ENCODE measurements around the gene RPL36AL. TPM values are rescaled to one million over a fixed set of nuclear protein-coding genes. Genes with fewer than 3 reads are reported as not detected.

The RPL36AL gene
- total RNA-seq, 1 donor from 2014 or later: 194 TPM

GRCh38 chr14:49598485-49599300 is 21.7 kb downstream of the RPL36AL start, which contains the start of gene LRR1:
Gene LRR1 (plus strand): TSS chr14:49598940. CDS start chr14:49599021, 81 bp downstream.
- no peak for TF ChIP-seq EZH2 (IDR thresholded peaks at IDR 0.05; ENCODE audit: insufficient read depth, low read length)
- TF ChIP-seq, protein P1, sequence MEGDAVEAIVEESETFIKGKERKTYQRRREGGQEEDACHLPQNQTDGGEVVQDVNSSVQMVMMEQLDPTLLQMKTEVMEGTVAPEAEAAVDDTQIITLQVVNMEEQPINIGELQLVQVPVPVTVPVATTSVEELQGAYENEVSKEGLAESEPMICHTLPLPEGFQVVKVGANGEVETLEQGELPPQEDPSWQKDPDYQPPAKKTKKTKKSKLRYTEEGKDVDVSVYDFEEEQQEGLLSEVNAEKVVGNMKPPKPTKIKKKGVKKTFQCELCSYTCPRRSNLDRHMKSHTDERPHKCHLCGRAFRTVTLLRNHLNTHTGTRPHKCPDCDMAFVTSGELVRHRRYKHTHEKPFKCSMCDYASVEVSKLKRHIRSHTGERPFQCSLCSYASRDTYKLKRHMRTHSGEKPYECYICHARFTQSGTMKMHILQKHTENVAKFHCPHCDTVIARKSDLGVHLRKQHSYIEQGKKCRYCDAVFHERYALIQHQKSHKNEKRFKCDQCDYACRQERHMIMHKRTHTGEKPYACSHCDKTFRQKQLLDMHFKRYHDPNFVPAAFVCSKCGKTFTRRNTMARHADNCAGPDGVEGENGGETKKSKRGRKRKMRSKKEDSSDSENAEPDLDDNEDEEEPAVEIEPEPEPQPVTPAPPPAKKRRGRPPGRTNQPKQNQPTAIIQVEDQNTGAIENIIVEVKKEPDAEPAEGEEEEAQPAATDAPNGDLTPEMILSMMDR (IDR thresholded peaks at IDR 0.05; ENCODE audit: insufficient read depth, low read depth, low read length): no peak
- Histone ChIP-seq H3K4me3 (ENCODE audit: insufficient read depth, low read depth, low read length) (peak within 1 kb of the TSS; percentile 79), H3K27ac (ENCODE audit: low read depth, low read length) (peak within 1 kb of the TSS; percentile 98), H2AFZ (ENCODE audit: low read depth, low read length) (peak within 1 kb of the TSS; percentile 98), H3K9me3 (ENCODE audit: insufficient read depth, low read depth, low read length) (no peaks in the 10 kb centered on the region), H3K4me1 (ENCODE audit: insufficient read depth, low read length) (peaks cover 8% of the 10 kb centered on the region), H4K20me1 (ENCODE audit: insufficient read depth, low read length) (no peaks in the 10 kb centered on the region), H3K27me3 (ENCODE audit: insufficient read depth, low read length) (no peaks in the 10 kb centered on the region), H3K79me2 (ENCODE audit: insufficient read depth, low read length) (peaks cover 52% of the 10 kb centered on the region), H3K9ac (ENCODE audit: low read length) (peak within 1 kb of the TSS; percentile 98), H3K4me2 (ENCODE audit: low read length) (peak within 1 kb of the TSS; percentile 88), H3K36me3 (ENCODE audit: insufficient read depth, low read length) (peaks cover 6% of the 10 kb centered on the region)
- H3K4me1 Mint-ChIP-seq (ENCODE audit: low read depth, unreplicated experiment): peaks cover 5% of the 10 kb centered on the region
- peaks cover 2% of the 10 kb centered on the region for H3K36me3 Mint-ChIP-seq (ENCODE audit: low read depth, unreplicated experiment)
- DNase-seq (ENCODE audit: low read depth): peak; percentile 73
- no peaks in the 10 kb centered on the region for H3K27me3 Mint-ChIP-seq (ENCODE audit: low read depth, unreplicated experiment)
- peak within 1 kb of the TSS; percentile 99 for H3K4me3 Mint-ChIP-seq (ENCODE audit: unreplicated experiment)
- no peaks in the 10 kb centered on the region for H3K9me3 Mint-ChIP-seq (ENCODE audit: unreplicated experiment)
- no peak for FAIRE-seq
- H3K27ac Mint-ChIP-seq (ENCODE audit: unreplicated experiment): peak within 1 kb of the TSS; percentile 92

GRCh38 chr14:49598189-49598484 is 22.3 kb downstream of the RPL36AL start:
- no peaks in the 10 kb centered on the region for H3K27me3 Mint-ChIP-seq (ENCODE audit: low read depth, unreplicated experiment)
- Histone ChIP-seq H3K9me3 (ENCODE audit: insufficient read depth, low read depth, low read length) (no peaks in the 10 kb centered on the region), H2AFZ (ENCODE audit: low read depth, low read length) (peak overlapping the region; percentile 98), H3K27me3 (ENCODE audit: insufficient read depth, low read length) (no peaks in the 10 kb centered on the region), H3K4me2 (ENCODE audit: low read length) (peak overlapping the region; percentile 88), H3K36me3 (ENCODE audit: insufficient read depth, low read length) (peaks cover 4% of the 10 kb centered on the region), H3K9ac (ENCODE audit: low read length) (peak overlapping the region; percentile 98), H3K27ac (ENCODE audit: low read depth, low read length) (peak overlapping the region; percentile 98), H3K4me3 (ENCODE audit: insufficient read depth, low read depth, low read length) (peak overlapping the region; percentile 79), H3K4me1 (ENCODE audit: insufficient read depth, low read length) (peaks cover 10% of the 10 kb centered on the region), H4K20me1 (ENCODE audit: insufficient read depth, low read length) (no peaks in the 10 kb centered on the region), H3K79me2 (ENCODE audit: insufficient read depth, low read length) (peaks cover 50% of the 10 kb centered on the region)
- FAIRE-seq (no peak), DNase-seq (ENCODE audit: low read depth) (no peak)
- TF ChIP-seq, protein P1 (IDR thresholded peaks at IDR 0.05; ENCODE audit: insufficient read depth, low read depth, low read length): no peak
- no peak for TF ChIP-seq EZH2 (IDR thresholded peaks at IDR 0.05; ENCODE audit: insufficient read depth, low read length)
- H3K4me1 Mint-ChIP-seq (ENCODE audit: low read depth, unreplicated experiment): peaks cover 5% of the 10 kb centered on the region
- peak overlapping the region; percentile 99 for H3K4me3 Mint-ChIP-seq (ENCODE audit: unreplicated experiment)
- no peaks in the 10 kb centered on the region for H3K9me3 Mint-ChIP-seq (ENCODE audit: unreplicated experiment)
- peaks cover 2% of the 10 kb centered on the region for H3K36me3 Mint-ChIP-seq (ENCODE audit: low read depth, unreplicated experiment)
- H3K27ac Mint-ChIP-seq (ENCODE audit: unreplicated experiment): peak overlapping the region; percentile 92

Data from astrocyte (in vitro differentiated cells and primary cell).